GM10248 (cell line): ENCODE data around the gene CD160.

ENCODE experiments used
- CTCF ChIA-PET: fragments of 300-600 bp; sonication (Branson Sonifier 250); formaldehyde crosslinking; extraction: SDS; loops from one replicate; lab custom pipeline; 2021; ENCODE audit warnings: antibody characterized with exemption; lab: Yijun Ruan, JAX
- POLR2A ChIA-PET: fragments of 350-650 bp; sonication (Branson Sonifier 250); formaldehyde crosslinking; extraction: SDS; loops from one replicate; lab custom pipeline; 2020; ENCODE audit warnings: antibody characterized with exemption; lab: Yijun Ruan, JAX
- DNase-seq: peaks from one replicate; pipeline ENCODE4 v3.0.0; 2012; ENCODE audit errors: extremely low spot score
- TF ChIP-seq, protein P1 (sequence below): IDR thresholded peaks from 2 replicates; pipeline ENCODE4 v1.5.1; 2012; ENCODE audit warnings: mild to moderate bottlenecking, low read depth; ENCODE audit errors: extremely low read depth, missing control alignments, control extremely low read depth

CD160 gene

DNA sequence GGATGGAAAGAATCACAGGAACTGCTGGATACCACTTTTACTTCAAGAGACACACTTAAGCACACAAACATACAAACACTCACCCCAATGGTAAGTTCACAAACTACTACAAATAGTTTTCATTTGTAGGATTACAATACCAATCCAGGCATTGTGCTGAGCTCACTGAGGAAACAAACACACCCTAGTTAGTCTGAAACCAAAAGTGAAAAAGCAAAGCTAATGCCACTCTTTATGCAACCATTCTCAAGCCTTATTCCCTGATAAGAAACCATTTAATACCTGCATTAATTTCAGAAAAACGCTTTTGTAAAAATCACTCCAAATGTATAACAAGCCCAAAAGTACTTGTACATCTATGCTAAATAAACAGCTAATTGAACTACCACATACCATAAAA lies 66.2 kb downstream of the CD160 start:
- TF ChIP-seq, protein P1, sequence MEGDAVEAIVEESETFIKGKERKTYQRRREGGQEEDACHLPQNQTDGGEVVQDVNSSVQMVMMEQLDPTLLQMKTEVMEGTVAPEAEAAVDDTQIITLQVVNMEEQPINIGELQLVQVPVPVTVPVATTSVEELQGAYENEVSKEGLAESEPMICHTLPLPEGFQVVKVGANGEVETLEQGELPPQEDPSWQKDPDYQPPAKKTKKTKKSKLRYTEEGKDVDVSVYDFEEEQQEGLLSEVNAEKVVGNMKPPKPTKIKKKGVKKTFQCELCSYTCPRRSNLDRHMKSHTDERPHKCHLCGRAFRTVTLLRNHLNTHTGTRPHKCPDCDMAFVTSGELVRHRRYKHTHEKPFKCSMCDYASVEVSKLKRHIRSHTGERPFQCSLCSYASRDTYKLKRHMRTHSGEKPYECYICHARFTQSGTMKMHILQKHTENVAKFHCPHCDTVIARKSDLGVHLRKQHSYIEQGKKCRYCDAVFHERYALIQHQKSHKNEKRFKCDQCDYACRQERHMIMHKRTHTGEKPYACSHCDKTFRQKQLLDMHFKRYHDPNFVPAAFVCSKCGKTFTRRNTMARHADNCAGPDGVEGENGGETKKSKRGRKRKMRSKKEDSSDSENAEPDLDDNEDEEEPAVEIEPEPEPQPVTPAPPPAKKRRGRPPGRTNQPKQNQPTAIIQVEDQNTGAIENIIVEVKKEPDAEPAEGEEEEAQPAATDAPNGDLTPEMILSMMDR: no peak
- peak; percentile 17 for DNase-seq
- POLR2A ChIA-PET: no interaction called here
- CTCF ChIA-PET: interaction anchor here (0.6 to 1.3 kb wide), 6 partner anchors 9 to 65 kb away, joined by 3 to 4 read pairs (median 3); no protein-coding TSS in a partner anchor

DNA sequence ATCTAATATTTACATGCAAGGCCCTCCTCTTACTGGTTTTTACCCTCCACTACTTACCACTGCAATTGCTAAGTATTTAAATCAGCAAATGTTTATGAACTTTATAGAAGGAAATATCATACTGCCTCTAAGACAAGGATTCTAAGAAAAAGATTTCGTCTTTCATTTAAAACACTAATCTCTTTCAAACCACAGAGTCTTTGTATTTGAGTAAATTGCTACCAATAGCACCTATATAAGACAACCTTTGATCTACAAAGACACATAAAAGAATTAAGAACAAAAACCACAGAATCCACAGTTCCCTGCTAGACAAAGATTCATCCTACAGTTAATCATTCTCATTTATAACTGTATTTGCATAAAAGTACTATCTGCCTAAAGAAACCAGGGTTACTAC lies 67.0 kb downstream of the CD160 start:
- TF ChIP-seq, protein P1: no peak
- no peak for DNase-seq
- POLR2A ChIA-PET: no interaction called here
- CTCF ChIA-PET: interaction anchor here (1.1 to 1.3 kb wide), 4 partner anchors 8 to 39 kb away, joined by 3 read pairs; no protein-coding TSS in a partner anchor

DNA sequence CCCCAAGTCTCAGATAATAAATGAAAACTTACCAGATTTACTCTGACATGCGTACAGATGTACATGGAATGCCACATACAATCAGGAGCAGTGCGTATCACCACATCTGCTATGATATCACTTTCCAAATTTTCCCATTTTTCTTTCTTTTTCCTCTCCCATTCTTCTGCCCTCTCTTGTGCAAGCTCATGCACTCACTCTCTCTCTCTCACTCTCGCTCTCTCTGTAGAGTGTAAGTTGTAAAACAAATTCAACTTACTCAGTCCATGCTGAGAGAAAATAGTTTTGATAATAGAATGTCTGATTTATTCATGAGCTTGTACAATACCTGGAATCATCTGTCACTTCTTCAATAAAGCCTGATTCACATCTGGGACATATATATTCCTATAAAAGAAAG lies 69.3 kb downstream of the CD160 start:
- ChIA-PET CTCF (interaction anchor here (1.0 kb wide), 1 partner anchor 16 kb away, joined by 3 read pairs; no protein-coding TSS in a partner anchor), POLR2A (no interaction called here)
- TF ChIP-seq, protein P1: no peak
- DNase-seq: no peak
